ENCODE results near the gene TRIM72.
"Not testable (repeated sequence)": the region's sequence is repeated elsewhere in the genome, so short reads cannot be mapped to it uniquely, and the experiment has no call there.

TRIM72 gene

GRCh38 chr16:31186176-31186575, 27.7 kb upstream of the TRIM72 start:
- no peaks in the 10 kb centered on the region for H3K9me3 ChIP-seq
- peaks cover 99% of the 10 kb centered on the region for H3K36me3 ChIP-seq (replicated peaks)
- DNase-seq (ENCODE audit: low spot score in 2 of 2) = no peak
- H3K27me3 ChIP-seq (ENCODE audit: low read depth) = no peaks in the 10 kb centered on the region
- no peak overlapping the region for H3K4me3 ChIP-seq
- in situ Hi-C loops (cut with MboI; ENCODE audit: low sequenced_read_pairs) = no loop called here
- H3K4me1 ChIP-seq = peaks cover 5% of the 10 kb centered on the region; the same call in 1 of the 2 replicates

DNA sequence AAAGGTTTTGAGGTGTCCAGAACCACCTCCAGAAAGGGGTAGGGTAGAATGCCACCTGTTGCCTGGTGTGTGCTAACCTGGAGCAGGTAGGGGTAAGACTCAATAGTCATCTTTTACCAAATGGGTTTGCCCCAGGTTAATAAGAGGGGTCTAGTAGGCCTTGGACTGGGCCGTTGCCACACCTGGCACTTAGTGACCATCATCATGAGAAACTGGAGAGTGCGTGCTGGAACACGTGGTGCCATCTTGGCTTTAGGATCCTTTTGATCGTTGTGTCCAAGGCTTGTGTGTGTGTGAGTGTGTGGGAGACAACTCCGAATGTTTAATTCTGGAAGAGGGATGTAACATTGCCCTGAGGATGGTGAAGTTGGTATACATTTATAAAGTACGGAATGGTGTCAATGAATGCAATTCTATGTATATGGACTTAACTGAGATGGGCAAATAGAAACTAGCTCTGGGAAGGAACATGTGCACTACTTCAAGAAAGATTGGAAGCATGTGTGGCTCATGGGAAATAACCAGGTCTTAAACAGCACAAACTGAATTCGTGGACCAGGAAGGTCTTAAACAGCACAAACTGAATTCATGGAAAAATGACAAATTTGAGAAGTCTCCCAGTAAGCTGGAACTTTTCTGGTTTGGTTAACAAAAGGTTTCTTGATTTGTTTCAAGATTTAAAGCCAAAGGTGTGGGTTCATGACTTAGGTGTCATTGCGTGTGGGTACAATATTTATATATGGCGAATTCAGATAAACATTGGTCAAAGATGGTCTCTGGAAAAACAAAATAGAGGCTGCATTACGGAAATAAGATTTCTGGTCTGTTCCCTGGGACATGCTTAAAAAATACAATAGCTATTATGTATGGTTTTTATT, 26.8 kb upstream of the TRIM72 start:
- Histone ChIP-seq H3K36me3 (replicated peaks) (peaks cover 99% of the 10 kb centered on the region), H3K4me3 (no peak overlapping the region), H3K27me3 (ENCODE audit: low read depth) (no peaks in the 10 kb centered on the region), H3K9me3 (no peaks in the 10 kb centered on the region), H3K4me1 (peaks cover 4% of the 10 kb centered on the region; the same call in 1 of the 2 replicates)
- peak in 1 of 2 experiments; percentile 2 for DNase-seq (ENCODE audit: low spot score in 2 of 2)
- in situ Hi-C loops (cut with MboI; ENCODE audit: low sequenced_read_pairs) = no loop called here

DNA sequence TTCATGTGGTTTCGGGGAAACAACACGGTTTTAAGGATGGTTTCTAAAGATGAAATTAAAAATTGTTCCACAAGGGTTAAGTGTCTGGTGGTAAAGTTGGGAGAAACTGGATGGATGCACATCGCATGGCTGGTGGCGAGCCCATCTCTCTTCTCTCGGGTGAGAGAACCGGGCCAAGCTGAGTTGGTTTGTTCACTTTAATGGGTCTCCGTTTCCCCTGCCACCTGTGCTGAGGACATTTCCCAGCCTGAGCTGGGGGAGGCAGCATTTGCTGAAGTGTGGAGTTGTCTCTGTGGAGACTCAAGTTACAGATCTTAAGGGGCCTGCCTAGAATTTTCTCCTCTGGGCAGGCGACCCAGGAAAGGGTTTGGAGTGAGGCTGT, 26.1 kb upstream of the TRIM72 start:
- Histone ChIP-seq H3K9me3 (no peaks in the 10 kb centered on the region), H3K27me3 (ENCODE audit: low read depth) (no peaks in the 10 kb centered on the region), H3K4me3 (no peak overlapping the region), H3K4me1 (no peaks in the 10 kb centered on the region), H3K36me3 (replicated peaks) (peaks cover 99% of the 10 kb centered on the region)
- in situ Hi-C loops (cut with MboI; ENCODE audit: low sequenced_read_pairs) = no loop called here
- peak in 1 of 2 experiments; percentile 2 for DNase-seq (ENCODE audit: low spot score in 2 of 2)

DNA sequence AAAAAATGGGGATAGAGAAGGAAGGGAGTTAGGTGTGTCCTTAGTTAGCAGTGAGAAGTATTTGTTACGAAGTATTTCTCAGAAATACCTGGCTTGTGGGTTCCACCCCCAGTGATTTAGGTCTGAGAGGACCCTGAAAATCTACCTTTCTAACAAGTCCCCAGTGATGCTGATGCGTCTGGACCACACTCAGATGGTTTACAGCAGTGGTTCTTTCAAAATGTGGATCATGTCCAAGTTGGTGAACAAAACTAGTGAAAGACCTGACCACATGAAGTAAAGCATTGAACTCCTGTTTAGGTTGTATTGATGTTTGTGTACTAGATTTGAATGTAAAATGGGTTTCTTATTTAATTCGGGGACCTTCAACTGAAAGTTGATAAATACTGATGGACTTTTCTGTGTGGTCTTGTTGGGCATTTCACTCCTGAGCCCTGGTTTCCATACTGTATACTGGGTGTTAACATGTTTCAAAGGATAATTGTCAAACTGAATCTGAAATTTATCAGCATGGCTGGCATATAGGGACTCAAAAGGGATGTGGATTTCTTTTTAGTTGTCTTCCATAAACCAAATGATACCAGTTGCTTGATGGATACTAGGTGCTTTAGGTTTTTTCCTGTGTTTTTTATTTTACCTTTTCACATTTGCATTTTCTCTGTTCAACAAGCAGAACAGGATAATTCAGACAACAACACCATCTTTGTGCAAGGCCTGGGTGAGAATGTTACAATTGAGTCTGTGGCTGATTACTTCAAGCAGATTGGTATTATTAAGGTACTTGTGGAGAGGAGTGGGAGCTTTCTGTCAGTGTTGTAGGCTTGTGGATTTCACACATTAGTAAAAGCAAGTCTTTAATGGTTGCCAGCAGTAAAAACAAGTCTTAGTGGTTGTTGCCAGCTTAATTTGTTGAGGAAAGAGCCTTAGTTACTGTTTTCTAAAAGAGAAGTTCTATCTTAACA, 25.2 kb upstream of the TRIM72 start:
- DNase-seq (ENCODE audit: low spot score in 2 of 2) = peak in 1 of 2 experiments; percentile 2
- Histone ChIP-seq H3K9me3 (no peaks in the 10 kb centered on the region), H3K4me3 (no peak overlapping the region), H3K27me3 (ENCODE audit: low read depth) (no peaks in the 10 kb centered on the region), H3K36me3 (replicated peaks) (peaks cover 99% of the 10 kb centered on the region), H3K4me1 (no peaks in the 10 kb centered on the region)
- in situ Hi-C loops (cut with MboI; ENCODE audit: low sequenced_read_pairs) = no loop called here

DNA sequence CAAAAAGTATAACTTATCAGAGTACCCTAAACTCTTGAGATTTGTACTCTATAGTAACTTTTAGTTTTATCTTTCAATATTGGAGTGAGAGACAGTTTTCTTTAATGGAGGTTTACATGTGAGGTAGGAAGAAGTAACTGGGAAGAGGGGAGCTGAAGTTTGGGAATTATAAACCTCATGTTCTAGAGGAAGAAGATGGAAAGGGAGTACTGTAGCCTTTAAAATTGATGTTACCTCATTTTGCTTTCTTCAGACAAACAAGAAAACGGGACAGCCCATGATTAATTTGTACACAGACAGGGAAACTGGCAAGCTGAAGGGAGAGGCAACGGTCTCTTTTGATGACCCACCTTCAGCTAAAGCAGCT, 24.5 kb upstream of the TRIM72 start:
- in situ Hi-C loops (cut with MboI; ENCODE audit: low sequenced_read_pairs) = no loop called here
- Histone ChIP-seq H3K36me3 (replicated peaks) (peaks cover 99% of the 10 kb centered on the region), H3K4me1 (no peaks in the 10 kb centered on the region)

GRCh38 chr16:31190061-31190460, 23.9 kb upstream of the TRIM72 start:
- Histone ChIP-seq H3K4me1 (no peaks in the 10 kb centered on the region), H3K36me3 (replicated peaks) (peaks cover 100% of the 10 kb centered on the region), H3K9me3 (no peaks in the 10 kb centered on the region), H3K4me3 (no peak overlapping the region), H3K27me3 (ENCODE audit: low read depth) (no peaks in the 10 kb centered on the region)
- no peak for DNase-seq (ENCODE audit: low spot score in 2 of 2)
- in situ Hi-C loops (cut with MboI; ENCODE audit: low sequenced_read_pairs) = no loop called here

More for the DNA sequence above, 24.5 kb upstream of the TRIM72 start:
- peak in 1 of 2 experiments; percentile 1 for DNase-seq (ENCODE audit: low spot score in 2 of 2)
- Histone ChIP-seq H3K9me3 (no peaks in the 10 kb centered on the region), H3K4me3 (no peak overlapping the region), H3K27me3 (ENCODE audit: low read depth) (no peaks in the 10 kb centered on the region)

- no peaks in the 10 kb centered on the region for H3K4me1 ChIP-seq
- H3K4me3 ChIP-seq = no peak overlapping the region
- in situ Hi-C loops (cut with MboI; ENCODE audit: low sequenced_read_pairs) = no loop called here
- peaks cover 100% of the 10 kb centered on the region for H3K36me3 ChIP-seq (replicated peaks)
- H3K27me3 ChIP-seq (ENCODE audit: low read depth) = no peaks in the 10 kb centered on the region
- no peak for DNase-seq (ENCODE audit: low spot score in 2 of 2)
- no peaks in the 10 kb centered on the region for H3K9me3 ChIP-seq
These were observed 23.0 kb upstream of the TRIM72 start for GRCh38 chr16:31190818-31191444.

- no peaks in the 10 kb centered on the region for H3K9me3 ChIP-seq
- peaks cover 99% of the 10 kb centered on the region for H3K36me3 ChIP-seq (replicated peaks)
- no peak for DNase-seq (ENCODE audit: low spot score in 2 of 2)
- H3K4me1 ChIP-seq = no peaks in the 10 kb centered on the region
- H3K27me3 ChIP-seq (ENCODE audit: low read depth) = no peaks in the 10 kb centered on the region
- in situ Hi-C loops (cut with MboI; ENCODE audit: low sequenced_read_pairs) = no loop called here
- no peak overlapping the region for H3K4me3 ChIP-seq
These were observed 22.1 kb upstream of the TRIM72 start for GRCh38 chr16:31191697-31192428.

GRCh38 chr16:31192856-31193642, 20.9 kb upstream of the TRIM72 start:
- H3K4me1 ChIP-seq = no peaks in the 10 kb centered on the region
- H3K9me3 ChIP-seq = no peaks in the 10 kb centered on the region
- no peaks in the 10 kb centered on the region for H3K27me3 ChIP-seq (ENCODE audit: low read depth)
- in situ Hi-C loops (cut with MboI; ENCODE audit: low sequenced_read_pairs) = no loop called here
- peaks cover 91% of the 10 kb centered on the region for H3K36me3 ChIP-seq (replicated peaks)
- no peak for DNase-seq (ENCODE audit: low spot score in 2 of 2)
- no peak overlapping the region for H3K4me3 ChIP-seq

- peaks cover 86% of the 10 kb centered on the region for H3K36me3 ChIP-seq (replicated peaks)
- no peak overlapping the region for H3K4me3 ChIP-seq
- no peaks in the 10 kb centered on the region for H3K27me3 ChIP-seq (ENCODE audit: low read depth)
- H3K9me3 ChIP-seq = no peaks in the 10 kb centered on the region
- no peak for DNase-seq (ENCODE audit: low spot score in 2 of 2)
- in situ Hi-C loops (cut with MboI; ENCODE audit: low sequenced_read_pairs) = no loop called here
- H3K4me1 ChIP-seq = no peaks in the 10 kb centered on the region
These were observed 20.0 kb upstream of the TRIM72 start for GRCh38 chr16:31193874-31194273.

- in situ Hi-C loops (cut with MboI; ENCODE audit: low sequenced_read_pairs) = no loop called here
- Histone ChIP-seq H3K4me1 (no peaks in the 10 kb centered on the region), H3K36me3 (replicated peaks) (peaks cover 86% of the 10 kb centered on the region), H3K9me3 (no peaks in the 10 kb centered on the region), H3K27me3 (ENCODE audit: low read depth) (no peaks in the 10 kb centered on the region), H3K4me3 (no peak overlapping the region)
- DNase-seq (ENCODE audit: low spot score in 2 of 2) = no peak
These were observed 19.0 kb upstream of the TRIM72 start for GRCh38 chr16:31194898-31195297.

GRCh38 chr16:31195861-31196260, 18.1 kb upstream of the TRIM72 start:
- H3K9me3 ChIP-seq; H3K4me3 ChIP-seq; DNase-seq (ENCODE audit: low spot score in 2 of 2); in situ Hi-C loops (cut with MboI; ENCODE audit: low sequenced_read_pairs); H3K27me3 ChIP-seq (ENCODE audit: low read depth); H3K4me1 ChIP-seq: not testable (repeated sequence)
- H3K36me3 ChIP-seq (replicated peaks) = peaks cover 78% of the 10 kb centered on the region
